GM12878 (cell line): ENCODE data around the gene CD58. TPM values are rescaled to one million over a fixed set of nuclear protein-coding genes. Genes with fewer than 3 reads are reported as not detected.

Source experiments
- CREM ChIP-seq: IDR thresholded peaks from 2 replicates; pipeline ENCODE4 v1.6.1; 2014; ENCODE audit warnings: antibody characterized with exemption, low read depth
- GATAD2B ChIP-seq: fragments of 450-650 bp; conservative IDR thresholded peaks from 2 replicates; pipeline ENCODE4 v1.6.1; 2017; ENCODE audit warnings: low read depth, mild to moderate bottlenecking, moderate library complexity
- IKZF1 ChIP-seq: fragments of 450-650 bp; conservative IDR thresholded peaks from 2 replicates; pipeline ENCODE4 v1.6.1; 2017; ENCODE audit warnings: antibody characterized with exemption, mild to moderate bottlenecking
- MTA2 ChIP-seq: fragments of 450-650 bp; IDR thresholded peaks from 2 replicates; pipeline ENCODE4 v1.6.1; 2016; ENCODE audit warnings: low read depth, mild to moderate bottlenecking, moderate library complexity
- NFIC ChIP-seq: IDR thresholded peaks from 2 replicates; pipeline ENCODE4 v1.6.1; 2012; ENCODE audit warnings: low read depth, mild to moderate bottlenecking, inconsistent platforms, low read length, moderate library complexity
- NFYA ChIP-seq: IDR thresholded peaks from 2 replicates; pipeline ENCODE4 v1.6.1; 2011; ENCODE audit warnings: low read depth, mild to moderate bottlenecking, low read length, improper control_type of control experiment, borderline replicate concordance
- NR2C2 ChIP-seq: IDR thresholded peaks from 2 replicates; pipeline ENCODE4 v1.6.1; 2011; ENCODE audit warnings: borderline replicate concordance, low read depth; ENCODE audit not compliant: control insufficient read depth, insufficient read length
- POU2F2 ChIP-seq: IDR thresholded peaks from 3 replicates; pipeline ENCODE4 v1.6.1; 2011; ENCODE audit warnings: low read depth, mild to moderate bottlenecking, low read length, borderline replicate concordance
- RCOR1 ChIP-seq: conservative IDR thresholded peaks from 2 replicates; pipeline ENCODE4 v1.6.1; 2012; ENCODE audit warnings: low read depth, low read length, improper control_type of control experiment
- SIN3A ChIP-seq: IDR thresholded peaks from 2 replicates; pipeline ENCODE4 v1.6.1; 2012; ENCODE audit warnings: low read depth, low read length, improper control_type of control experiment
- ZNF217 ChIP-seq: fragments of 450-650 bp; IDR thresholded peaks from 2 replicates; pipeline ENCODE4 v1.6.1; 2017; ENCODE audit warnings: antibody characterized with exemption, mild to moderate bottlenecking
- ZNF274 ChIP-seq: IDR thresholded peaks from one replicate; pipeline ENCODE4 v1.8.0; 2011; ENCODE audit not compliant: insufficient read length, insufficient read depth
- polyA plus RNA-seq, 11 experiments: library from polyadenylated mRNA; depleted of rRNA in 4 of 11; unstranded in 6 of 11; stranded (reverse) in 5 of 11; fragments of >200 nt; fragmentation: Nextera tagmentation in 4 of 11; fragmentation: Illumina TruSeq in 1 of 11; extraction: Ambion mirVana in 4 of 11; extraction: Trizol in 1 of 11; gene quantifications; 1 replicate in 1 of 11; 2 replicates in 10 of 11; pipeline versions ENCODE4 v1.2.1 to v1.2.3, GENCODE V29; 2011 to 2016; ENCODE audit warnings: inconsistent platforms in 2 of 11, missing spikeins in 2 of 11, low read depth in 1 of 11
- total RNA-seq, 4 experiments: library from RNA; depleted of rRNA in 3 of 4; stranded (reverse); fragments of >200 nt in 3 of 4; fragmentation: Illumina TruSeq in 1 of 4; extraction: Trizol in 1 of 4; gene quantifications; 2 replicates each; pipeline versions ENCODE4 v1.2.1 to v1.2.3, GENCODE V29; 2013 to 2021
- TF ChIP-seq, protein P1 (sequence below): fragments of 450-650 bp; IDR thresholded peaks from 2 replicates; pipeline ENCODE4 v1.6.1; 2017; ENCODE audit warnings: low read depth, mild to moderate bottlenecking, moderate library complexity
- TF ChIP-seq, protein P2 (sequence below): IDR thresholded peaks from 2 replicates; pipeline ENCODE4 v1.6.1; 2011; ENCODE audit warnings: borderline replicate concordance, low read depth, mild to moderate bottlenecking, moderate library complexity, mixed read lengths, low read length; ENCODE audit not compliant: insufficient read depth; ENCODE audit errors: extremely low read length
- TF ChIP-seq, protein P3 (sequence below): fragments of 150-350 bp; IDR thresholded peaks from 2 replicates; pipeline ENCODE4 v1.6.1; 2016; ENCODE audit warnings: low read depth, low read length
- TF ChIP-seq, protein P4 (sequence below): fragments of 450-650 bp; IDR thresholded peaks from 2 replicates; pipeline ENCODE4 v1.6.1; 2016; ENCODE audit warnings: mild to moderate bottlenecking, moderate library complexity, borderline replicate concordance
- TF ChIP-seq, protein P5 (sequence below): IDR thresholded peaks from 2 replicates; pipeline ENCODE4 v1.6.1; 2012; ENCODE audit warnings: mild to moderate bottlenecking, low read depth, low read length

The CD58 gene
- total and polyA plus RNA-seq, 10 of the 15 experiments (the other 5 are each of a cell fraction or from before 2014, with no cell fraction given): 70.4 to 252 (median 129) TPM

DNA sequence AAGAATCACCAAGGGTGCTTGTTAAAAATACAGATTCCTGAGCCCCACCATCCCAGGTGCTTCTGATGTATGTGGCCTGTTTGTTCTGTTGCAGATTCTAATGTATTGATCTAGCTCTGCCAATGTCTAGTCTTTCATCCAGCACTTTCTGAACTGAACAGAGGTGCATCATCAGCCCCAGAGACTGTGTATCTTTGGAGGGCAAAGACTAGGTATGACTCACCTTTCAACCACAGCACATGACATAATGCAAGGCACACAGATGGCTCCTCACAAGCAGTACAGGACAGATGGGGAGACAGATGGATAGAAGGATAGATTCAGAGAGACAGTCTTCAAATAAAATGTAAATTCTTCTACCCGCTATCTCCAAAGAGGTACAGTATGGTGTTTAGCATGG, 32.3 kb downstream of the CD58 start (continued):
- TF ChIP-seq, protein P1, sequence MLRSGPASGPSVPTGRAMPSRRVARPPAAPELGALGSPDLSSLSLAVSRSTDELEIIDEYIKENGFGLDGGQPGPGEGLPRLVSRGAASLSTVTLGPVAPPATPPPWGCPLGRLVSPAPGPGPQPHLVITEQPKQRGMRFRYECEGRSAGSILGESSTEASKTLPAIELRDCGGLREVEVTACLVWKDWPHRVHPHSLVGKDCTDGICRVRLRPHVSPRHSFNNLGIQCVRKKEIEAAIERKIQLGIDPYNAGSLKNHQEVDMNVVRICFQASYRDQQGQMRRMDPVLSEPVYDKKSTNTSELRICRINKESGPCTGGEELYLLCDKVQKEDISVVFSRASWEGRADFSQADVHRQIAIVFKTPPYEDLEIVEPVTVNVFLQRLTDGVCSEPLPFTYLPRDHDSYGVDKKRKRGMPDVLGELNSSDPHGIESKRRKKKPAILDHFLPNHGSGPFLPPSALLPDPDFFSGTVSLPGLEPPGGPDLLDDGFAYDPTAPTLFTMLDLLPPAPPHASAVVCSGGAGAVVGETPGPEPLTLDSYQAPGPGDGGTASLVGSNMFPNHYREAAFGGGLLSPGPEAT: no peak
- TF ChIP-seq ZNF217 (no peak), MTA2 (no peak), RCOR1 (no peak), ZNF274 (no peak), NR2C2 (no peak), POU2F2 (peak; percentile 22; the same call in 1 of the 3 replicates), NFYA (no peak), CREM (peak; percentile 81), IKZF1 (no peak), SIN3A (no peak), GATAD2B (no peak), NFIC (peak; percentile 84)
- TF ChIP-seq, protein P2, sequence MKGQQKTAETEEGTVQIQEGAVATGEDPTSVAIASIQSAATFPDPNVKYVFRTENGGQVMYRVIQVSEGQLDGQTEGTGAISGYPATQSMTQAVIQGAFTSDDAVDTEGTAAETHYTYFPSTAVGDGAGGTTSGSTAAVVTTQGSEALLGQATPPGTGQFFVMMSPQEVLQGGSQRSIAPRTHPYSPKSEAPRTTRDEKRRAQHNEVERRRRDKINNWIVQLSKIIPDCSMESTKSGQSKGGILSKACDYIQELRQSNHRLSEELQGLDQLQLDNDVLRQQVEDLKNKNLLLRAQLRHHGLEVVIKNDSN: no peak
- TF ChIP-seq, protein P3, sequence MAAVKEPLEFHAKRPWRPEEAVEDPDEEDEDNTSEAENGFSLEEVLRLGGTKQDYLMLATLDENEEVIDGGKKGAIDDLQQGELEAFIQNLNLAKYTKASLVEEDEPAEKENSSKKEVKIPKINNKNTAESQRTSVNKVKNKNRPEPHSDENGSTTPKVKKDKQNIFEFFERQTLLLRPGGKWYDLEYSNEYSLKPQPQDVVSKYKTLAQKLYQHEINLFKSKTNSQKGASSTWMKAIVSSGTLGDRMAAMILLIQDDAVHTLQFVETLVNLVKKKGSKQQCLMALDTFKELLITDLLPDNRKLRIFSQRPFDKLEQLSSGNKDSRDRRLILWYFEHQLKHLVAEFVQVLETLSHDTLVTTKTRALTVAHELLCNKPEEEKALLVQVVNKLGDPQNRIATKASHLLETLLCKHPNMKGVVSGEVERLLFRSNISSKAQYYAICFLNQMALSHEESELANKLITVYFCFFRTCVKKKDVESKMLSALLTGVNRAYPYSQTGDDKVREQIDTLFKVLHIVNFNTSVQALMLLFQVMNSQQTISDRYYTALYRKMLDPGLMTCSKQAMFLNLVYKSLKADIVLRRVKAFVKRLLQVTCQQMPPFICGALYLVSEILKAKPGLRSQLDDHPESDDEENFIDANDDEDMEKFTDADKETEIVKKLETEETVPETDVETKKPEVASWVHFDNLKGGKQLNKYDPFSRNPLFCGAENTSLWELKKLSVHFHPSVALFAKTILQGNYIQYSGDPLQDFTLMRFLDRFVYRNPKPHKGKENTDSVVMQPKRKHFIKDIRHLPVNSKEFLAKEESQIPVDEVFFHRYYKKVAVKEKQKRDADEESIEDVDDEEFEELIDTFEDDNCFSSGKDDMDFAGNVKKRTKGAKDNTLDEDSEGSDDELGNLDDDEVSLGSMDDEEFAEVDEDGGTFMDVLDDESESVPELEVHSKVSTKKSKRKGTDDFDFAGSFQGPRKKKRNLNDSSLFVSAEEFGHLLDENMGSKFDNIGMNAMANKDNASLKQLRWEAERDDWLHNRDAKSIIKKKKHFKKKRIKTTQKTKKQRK: no peak
- TF ChIP-seq, protein P4, sequence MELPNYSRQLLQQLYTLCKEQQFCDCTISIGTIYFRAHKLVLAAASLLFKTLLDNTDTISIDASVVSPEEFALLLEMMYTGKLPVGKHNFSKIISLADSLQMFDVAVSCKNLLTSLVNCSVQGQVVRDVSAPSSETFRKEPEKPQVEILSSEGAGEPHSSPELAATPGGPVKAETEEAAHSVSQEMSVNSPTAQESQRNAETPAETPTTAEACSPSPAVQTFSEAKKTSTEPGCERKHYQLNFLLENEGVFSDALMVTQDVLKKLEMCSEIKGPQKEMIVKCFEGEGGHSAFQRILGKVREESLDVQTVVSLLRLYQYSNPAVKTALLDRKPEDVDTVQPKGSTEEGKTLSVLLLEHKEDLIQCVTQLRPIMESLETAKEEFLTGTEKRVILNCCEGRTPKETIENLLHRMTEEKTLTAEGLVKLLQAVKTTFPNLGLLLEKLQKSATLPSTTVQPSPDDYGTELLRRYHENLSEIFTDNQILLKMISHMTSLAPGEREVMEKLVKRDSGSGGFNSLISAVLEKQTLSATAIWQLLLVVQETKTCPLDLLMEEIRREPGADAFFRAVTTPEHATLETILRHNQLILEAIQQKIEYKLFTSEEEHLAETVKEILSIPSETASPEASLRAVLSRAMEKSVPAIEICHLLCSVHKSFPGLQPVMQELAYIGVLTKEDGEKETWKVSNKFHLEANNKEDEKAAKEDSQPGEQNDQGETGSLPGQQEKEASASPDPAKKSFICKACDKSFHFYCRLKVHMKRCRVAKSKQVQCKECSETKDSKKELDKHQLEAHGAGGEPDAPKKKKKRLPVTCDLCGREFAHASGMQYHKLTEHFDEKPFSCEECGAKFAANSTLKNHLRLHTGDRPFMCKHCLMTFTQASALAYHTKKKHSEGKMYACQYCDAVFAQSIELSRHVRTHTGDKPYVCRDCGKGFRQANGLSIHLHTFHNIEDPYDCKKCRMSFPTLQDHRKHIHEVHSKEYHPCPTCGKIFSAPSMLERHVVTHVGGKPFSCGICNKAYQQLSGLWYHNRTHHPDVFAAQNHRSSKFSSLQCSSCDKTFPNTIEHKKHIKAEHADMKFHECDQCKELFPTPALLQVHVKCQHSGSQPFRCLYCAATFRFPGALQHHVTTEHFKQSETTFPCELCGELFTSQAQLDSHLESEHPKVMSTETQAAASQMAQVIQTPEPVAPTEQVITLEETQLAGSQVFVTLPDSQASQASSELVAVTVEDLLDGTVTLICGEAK: no peak
- TF ChIP-seq, protein P5, sequence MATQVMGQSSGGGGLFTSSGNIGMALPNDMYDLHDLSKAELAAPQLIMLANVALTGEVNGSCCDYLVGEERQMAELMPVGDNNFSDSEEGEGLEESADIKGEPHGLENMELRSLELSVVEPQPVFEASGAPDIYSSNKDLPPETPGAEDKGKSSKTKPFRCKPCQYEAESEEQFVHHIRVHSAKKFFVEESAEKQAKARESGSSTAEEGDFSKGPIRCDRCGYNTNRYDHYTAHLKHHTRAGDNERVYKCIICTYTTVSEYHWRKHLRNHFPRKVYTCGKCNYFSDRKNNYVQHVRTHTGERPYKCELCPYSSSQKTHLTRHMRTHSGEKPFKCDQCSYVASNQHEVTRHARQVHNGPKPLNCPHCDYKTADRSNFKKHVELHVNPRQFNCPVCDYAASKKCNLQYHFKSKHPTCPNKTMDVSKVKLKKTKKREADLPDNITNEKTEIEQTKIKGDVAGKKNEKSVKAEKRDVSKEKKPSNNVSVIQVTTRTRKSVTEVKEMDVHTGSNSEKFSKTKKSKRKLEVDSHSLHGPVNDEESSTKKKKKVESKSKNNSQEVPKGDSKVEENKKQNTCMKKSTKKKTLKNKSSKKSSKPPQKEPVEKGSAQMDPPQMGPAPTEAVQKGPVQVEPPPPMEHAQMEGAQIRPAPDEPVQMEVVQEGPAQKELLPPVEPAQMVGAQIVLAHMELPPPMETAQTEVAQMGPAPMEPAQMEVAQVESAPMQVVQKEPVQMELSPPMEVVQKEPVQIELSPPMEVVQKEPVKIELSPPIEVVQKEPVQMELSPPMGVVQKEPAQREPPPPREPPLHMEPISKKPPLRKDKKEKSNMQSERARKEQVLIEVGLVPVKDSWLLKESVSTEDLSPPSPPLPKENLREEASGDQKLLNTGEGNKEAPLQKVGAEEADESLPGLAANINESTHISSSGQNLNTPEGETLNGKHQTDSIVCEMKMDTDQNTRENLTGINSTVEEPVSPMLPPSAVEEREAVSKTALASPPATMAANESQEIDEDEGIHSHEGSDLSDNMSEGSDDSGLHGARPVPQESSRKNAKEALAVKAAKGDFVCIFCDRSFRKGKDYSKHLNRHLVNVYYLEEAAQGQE: no peak
